ENCODE data around the gene OMA1. TPM values are rescaled to one million over a fixed set of nuclear protein-coding genes. Genes with fewer than 3 reads are reported as not detected.

The OMA1 gene
- total RNA-seq, 1 experiment from 2014 or later, result 27.9 TPM

DNA sequence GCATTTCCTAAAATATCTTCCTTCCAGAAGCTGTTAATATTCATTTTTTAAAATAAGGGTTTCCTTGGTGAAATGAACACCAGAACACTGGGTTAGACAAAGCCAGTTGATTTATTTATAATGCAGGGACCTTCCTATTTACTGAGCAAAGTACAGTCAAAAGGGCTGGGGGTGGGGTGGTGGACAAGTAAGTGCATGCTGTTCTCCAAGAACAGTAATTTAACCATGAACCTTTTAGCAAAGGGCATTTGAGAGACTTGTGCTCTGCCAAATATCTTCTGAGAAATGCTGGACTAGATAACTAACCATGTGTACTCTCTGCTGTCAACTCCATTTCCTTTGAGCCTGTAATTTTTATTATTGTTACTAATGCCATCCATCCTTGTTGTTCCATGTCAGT, 100.2 kb downstream of the OMA1 start:
- Histone ChIP-seq H3K4me2 (no peak overlapping the region), H3F3A (ENCODE audit: insufficient read depth, low read depth) (no peaks in the 10 kb centered on the region), H2AFZ (no peak overlapping the region), H3K27me3 (ENCODE audit: insufficient read depth, low read depth) (no peaks in the 10 kb centered on the region), H3K9me2 (ENCODE audit: insufficient read depth) (no peaks in the 10 kb centered on the region), H3K4me3 (no peak overlapping the region), H3K27ac (no peak overlapping the region), H3K79me2 (ENCODE audit: low read depth) (no peaks in the 10 kb centered on the region), H4K20me1 (ENCODE audit: insufficient read depth) (no peaks in the 10 kb centered on the region), H3K36me3 (ENCODE audit: low read depth) (no peaks in the 10 kb centered on the region), H3K9me3 (ENCODE audit: insufficient read depth, low read depth) (no peaks in the 10 kb centered on the region), H3K4me1 (replicated peaks; ENCODE audit: insufficient read depth) (no peaks in the 10 kb centered on the region)
- ChIA-PET POLR2A (ENCODE audit: unreplicated experiment) (no interaction called here), CTCF (no interaction called here)
- DNase-seq, result no peak
- TF ChIP-seq, protein P1, sequence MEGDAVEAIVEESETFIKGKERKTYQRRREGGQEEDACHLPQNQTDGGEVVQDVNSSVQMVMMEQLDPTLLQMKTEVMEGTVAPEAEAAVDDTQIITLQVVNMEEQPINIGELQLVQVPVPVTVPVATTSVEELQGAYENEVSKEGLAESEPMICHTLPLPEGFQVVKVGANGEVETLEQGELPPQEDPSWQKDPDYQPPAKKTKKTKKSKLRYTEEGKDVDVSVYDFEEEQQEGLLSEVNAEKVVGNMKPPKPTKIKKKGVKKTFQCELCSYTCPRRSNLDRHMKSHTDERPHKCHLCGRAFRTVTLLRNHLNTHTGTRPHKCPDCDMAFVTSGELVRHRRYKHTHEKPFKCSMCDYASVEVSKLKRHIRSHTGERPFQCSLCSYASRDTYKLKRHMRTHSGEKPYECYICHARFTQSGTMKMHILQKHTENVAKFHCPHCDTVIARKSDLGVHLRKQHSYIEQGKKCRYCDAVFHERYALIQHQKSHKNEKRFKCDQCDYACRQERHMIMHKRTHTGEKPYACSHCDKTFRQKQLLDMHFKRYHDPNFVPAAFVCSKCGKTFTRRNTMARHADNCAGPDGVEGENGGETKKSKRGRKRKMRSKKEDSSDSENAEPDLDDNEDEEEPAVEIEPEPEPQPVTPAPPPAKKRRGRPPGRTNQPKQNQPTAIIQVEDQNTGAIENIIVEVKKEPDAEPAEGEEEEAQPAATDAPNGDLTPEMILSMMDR (conservative IDR thresholded peaks at IDR 0.05), result no peak
- no peak for TF ChIP-seq EZH2 (IDR thresholded peaks at IDR 0.05; ENCODE audit: low read depth)
- no TSS peak for BruUV-seq (replicated peaks)
- intact Hi-C loops (cut with micrococcal nuclease; ENCODE audit: unreplicated experiment), result no loop called here

DNA sequence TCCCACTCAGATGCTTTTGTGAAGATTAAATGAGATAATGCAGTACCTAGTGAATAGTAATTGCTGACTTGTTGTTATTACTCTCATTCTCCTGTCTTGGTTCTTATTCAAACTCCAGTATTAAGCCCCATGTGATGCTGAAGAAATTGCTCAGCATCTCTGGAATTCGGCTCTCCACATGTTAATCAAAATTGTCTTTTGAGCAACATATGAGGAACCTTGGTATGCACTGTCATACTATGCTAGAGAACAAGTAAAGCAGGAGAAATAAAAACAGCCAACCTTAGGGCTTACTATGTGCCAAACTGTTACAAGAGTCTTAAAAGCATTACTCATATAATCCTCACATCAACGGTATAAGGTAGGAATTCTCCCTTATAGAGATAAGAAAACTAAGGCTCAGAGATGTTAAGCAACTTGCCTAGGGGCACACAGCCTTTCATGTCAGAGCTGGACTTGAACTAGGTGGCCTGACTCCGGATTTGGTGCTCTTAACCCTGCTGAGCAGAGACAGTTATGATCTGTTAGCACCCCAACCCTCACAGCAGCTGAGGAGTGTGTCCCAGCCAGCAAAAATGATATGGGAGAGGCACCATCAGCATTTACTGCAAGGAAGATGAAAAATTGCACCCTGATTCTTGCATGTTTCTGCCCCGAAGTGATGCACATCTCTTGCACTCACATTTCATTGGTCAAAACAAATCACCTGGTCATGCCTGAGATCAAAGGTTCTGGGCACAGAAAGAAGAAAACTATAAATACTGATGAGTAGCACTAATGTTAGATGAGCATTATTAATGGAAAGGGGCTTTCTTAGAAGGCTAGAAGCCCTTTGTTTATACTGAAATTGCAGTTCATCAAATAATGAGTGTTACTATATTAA, 102.3 kb downstream of the OMA1 start:
- ChIA-PET CTCF (no interaction called here), POLR2A (ENCODE audit: unreplicated experiment) (no interaction called here)
- H3K9me3 ChIP-seq (ENCODE audit: insufficient read depth, low read depth), result no peaks in the 10 kb centered on the region
- no peaks in the 10 kb centered on the region for H3K27me3 ChIP-seq (ENCODE audit: insufficient read depth, low read depth)
- BruUV-seq (replicated peaks), result no TSS peak
- H3K36me3 ChIP-seq (ENCODE audit: low read depth), result no peaks in the 10 kb centered on the region
- H3K27ac ChIP-seq, result no peak overlapping the region
- intact Hi-C loops (cut with micrococcal nuclease; ENCODE audit: unreplicated experiment), result no loop called here
- H3F3A ChIP-seq (ENCODE audit: insufficient read depth, low read depth), result no peaks in the 10 kb centered on the region
- DNase-seq, result no peak
- H3K9me2 ChIP-seq (ENCODE audit: insufficient read depth), result no peaks in the 10 kb centered on the region
- H2AFZ ChIP-seq, result no peak overlapping the region
- no peaks in the 10 kb centered on the region for H3K4me1 ChIP-seq (replicated peaks; ENCODE audit: insufficient read depth)
- H3K4me2 ChIP-seq, result no peak overlapping the region
- no peaks in the 10 kb centered on the region for H4K20me1 ChIP-seq (ENCODE audit: insufficient read depth)
- no peak overlapping the region for H3K4me3 ChIP-seq
- H3K79me2 ChIP-seq (ENCODE audit: low read depth), result no peaks in the 10 kb centered on the region
- TF ChIP-seq EZH2 (IDR thresholded peaks at IDR 0.05; ENCODE audit: low read depth), result no peak
- TF ChIP-seq, protein P1 (conservative IDR thresholded peaks at IDR 0.05), result no peak

DNA sequence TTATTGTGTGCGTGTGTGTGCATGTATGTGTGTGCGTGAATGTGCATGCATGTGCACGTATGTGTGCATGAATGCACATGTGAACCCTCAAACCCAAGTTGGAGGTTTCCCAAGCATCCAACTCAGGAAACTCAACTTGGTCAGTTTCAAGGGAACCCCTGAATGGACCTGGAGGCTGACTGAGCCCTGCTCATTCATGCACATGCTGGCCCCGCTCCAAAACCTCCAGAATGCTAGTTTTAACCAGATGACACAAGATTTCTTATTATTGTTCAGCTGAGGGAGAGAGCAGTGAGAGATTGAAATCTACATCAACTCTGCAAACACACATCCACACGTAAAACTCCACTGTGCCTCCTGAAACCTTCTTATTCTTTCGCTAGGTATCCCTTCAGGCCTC, 104.4 kb downstream of the OMA1 start:
- intact Hi-C loops (cut with micrococcal nuclease; ENCODE audit: unreplicated experiment), result no loop called here
- no peak overlapping the region for H3K27ac ChIP-seq
- POLR2A ChIA-PET (ENCODE audit: unreplicated experiment), result no interaction called here

More for the DNA sequence above, 104.4 kb downstream of the OMA1 start:
- BruUV-seq (replicated peaks), result no TSS peak
- Histone ChIP-seq H3K4me2 (no peak overlapping the region), H3K27me3 (ENCODE audit: insufficient read depth, low read depth) (no peaks in the 10 kb centered on the region), H3K4me1 (replicated peaks; ENCODE audit: insufficient read depth) (no peaks in the 10 kb centered on the region), H3K79me2 (ENCODE audit: low read depth) (no peaks in the 10 kb centered on the region), H3K4me3 (no peak overlapping the region), H3F3A (ENCODE audit: insufficient read depth, low read depth) (no peaks in the 10 kb centered on the region), H3K36me3 (ENCODE audit: low read depth) (no peaks in the 10 kb centered on the region), H3K9me3 (ENCODE audit: insufficient read depth, low read depth) (no peaks in the 10 kb centered on the region), H3K9me2 (ENCODE audit: insufficient read depth) (no peaks in the 10 kb centered on the region), H4K20me1 (ENCODE audit: insufficient read depth) (no peaks in the 10 kb centered on the region), H2AFZ (no peak overlapping the region)
- TF ChIP-seq EZH2 (IDR thresholded peaks at IDR 0.05; ENCODE audit: low read depth), result no peak
- TF ChIP-seq, protein P1 (conservative IDR thresholded peaks at IDR 0.05), result no peak
- CTCF ChIA-PET, result no interaction called here
- no peak for DNase-seq

All from PC-9 (cell line).